SIG-M5 treated with dmso at 0.1 percent for 504 hours (cell line): Measurements from ENCODE around the gene VANGL2.

Experiments
- DNase-seq: peaks from one replicate; lab custom pipeline; 2025; ENCODE audit not compliant: unreplicated experiment; lab: John Stamatoyannopoulos, UW

The VANGL2 gene

DNA sequence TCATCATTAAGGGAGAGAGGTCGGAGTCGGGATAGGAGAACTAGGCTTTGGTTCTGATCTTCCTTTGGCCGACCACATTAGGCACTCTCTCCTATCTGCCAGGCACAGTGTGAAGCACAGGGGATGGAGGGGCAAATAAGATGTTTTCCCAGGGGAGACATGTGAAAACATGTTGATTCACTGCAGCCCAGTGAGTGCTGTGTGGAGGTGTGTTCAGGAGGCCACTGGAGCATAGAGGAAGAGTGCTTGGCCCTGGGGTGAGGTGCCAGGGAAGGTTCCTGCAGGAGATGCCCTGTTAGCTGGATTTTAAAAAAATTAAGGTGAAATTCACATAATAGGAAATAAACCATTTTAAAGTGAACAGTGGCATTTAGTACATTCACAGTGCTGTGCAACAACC lies 3.7 kb downstream of the VANGL2 start:
- no peak for DNase-seq

DNA sequence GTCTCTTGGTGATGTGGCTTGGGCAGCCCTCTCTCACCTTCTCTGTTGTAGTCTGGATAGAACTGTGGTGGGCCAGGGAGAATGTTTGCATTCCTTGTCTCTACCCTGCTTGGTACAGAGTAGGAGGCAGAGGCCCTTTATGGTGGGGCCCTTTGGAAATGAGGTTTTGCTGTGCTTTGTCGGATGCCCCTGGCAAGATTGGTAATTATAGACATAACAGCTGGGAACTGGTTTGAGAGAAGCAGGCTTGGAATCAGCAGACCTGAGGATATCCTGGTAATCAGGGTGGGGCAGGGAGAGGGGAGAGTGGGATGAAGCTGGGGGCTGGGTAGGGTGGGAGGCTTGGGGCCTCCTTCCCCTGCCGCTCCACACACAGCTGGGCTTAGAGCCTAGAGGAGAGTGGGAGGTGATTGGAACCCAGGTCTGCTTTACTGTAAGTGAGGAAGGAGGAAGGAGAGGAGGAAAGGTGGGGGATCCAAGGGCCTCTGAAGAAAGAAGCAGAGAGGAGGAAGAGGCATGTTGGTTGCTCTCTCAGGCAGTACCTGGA lies 5.0 kb downstream of the VANGL2 start:
- DNase-seq = no peak

DNA sequence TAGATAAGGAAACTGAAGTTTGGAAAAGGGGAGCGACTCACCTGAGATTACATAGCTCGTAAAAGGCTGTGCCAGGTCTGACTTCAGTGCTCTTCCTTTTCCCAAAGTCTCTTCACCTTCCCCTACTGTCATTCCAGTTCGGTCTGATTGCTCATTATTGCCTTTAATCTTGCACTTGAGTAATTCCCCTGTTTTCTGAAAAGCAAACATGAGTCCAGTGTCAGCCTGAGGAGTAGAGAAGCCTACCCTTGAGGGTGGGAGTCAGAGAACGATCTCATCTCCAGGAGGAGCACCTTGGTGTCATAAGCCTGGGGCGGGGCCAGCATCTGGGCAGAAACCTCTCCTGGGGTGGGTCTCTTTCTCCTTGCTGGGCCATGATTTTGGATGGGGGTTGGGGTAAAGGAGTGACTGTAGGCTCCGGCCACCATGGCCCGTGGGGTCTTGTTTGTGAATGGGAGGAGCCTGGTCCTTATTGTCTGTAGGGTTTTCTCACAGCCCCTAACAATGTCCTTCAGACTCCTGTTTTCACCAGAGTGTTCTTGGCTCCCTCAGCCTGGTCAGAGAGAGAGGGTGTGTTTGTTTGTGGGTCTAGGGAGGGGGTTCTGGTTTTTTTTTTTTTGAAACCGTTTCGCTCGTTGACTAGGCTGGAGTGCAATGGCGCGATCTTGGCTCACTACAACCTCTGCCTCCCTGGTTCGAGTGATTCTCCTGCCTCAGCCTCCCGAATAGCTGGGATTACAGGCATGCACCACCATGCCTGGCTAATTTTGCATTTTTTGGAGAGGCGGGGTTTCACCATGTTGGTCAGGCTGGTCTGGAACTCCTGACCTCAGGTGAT lies 6.0 kb downstream of the VANGL2 start:
- DNase-seq = no peak

- no peak for DNase-seq
Observed at GRCh38 chr1:160407839-160408801, 7.8 kb downstream of the VANGL2 start.

DNA sequence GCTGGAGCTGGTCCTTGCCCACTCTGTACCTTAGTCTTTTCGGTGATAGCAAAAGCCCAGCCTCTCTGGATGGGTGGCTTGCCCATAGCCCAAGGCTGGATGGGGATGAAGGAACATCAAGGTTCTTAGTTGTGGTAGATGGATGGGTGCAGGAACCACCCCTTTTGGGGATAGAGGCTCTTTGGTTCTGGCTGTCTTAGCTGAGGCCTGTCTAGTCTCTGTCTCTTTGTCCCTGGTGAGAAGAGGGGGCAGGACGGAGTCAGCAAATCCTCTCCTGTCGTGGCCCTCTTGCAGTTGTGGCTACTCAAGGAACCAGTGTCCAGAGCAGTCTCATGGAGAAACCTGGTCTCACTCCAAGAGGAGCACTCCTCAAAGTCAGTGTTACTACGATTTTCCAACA lies 8.5 kb downstream of the VANGL2 start:
- DNase-seq = no peak

DNA sequence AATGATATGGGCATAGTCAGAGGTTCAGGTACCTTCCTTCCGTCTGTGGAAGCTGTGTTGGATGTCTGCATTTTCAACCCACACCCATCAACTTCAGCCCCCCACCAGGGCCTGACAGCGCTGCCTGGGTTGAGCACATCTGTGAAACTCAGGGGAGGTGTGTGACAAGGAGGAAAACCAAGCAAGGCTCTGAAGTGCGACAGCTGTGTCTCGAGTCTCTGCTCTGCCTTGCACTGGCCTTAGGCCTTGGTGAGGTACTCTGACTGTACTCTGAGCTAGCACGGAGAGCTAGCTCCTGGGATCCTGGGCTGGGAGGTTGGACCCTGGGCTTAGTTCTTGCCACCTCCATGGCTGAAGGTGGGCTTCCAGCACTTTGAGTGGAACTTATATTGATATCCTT lies 9.1 kb downstream of the VANGL2 start:
- no peak for DNase-seq

DNA sequence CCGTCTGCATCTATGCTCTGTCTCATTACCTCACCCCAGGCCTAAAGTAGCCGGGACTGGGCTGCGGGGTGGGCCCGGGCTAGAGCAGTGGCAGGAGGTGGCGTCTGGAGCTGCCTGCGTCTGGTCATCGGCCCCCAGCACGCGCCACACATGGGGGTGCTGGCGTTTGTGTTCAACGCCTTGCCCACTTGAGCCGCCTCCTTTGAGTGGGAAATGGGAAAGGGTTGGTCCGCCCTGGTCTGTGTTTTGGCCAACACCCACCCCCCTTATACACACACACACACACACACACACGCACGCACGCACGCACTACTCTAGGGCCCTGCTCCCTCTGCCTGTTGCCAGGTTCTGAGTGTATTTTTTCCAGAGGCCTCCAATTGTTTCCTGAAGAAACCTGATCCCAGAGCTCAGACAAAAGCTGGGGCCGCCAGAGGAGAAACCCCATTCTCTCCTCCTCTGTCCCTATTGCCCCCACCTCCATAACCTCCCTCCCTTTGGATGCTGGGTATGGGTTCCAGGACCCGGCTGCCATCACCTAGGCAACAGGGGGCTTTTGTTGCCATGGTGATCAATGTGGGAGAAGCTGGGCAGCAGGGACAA lies 10.1 kb downstream of the VANGL2 start:
- DNase-seq = no peak

DNA sequence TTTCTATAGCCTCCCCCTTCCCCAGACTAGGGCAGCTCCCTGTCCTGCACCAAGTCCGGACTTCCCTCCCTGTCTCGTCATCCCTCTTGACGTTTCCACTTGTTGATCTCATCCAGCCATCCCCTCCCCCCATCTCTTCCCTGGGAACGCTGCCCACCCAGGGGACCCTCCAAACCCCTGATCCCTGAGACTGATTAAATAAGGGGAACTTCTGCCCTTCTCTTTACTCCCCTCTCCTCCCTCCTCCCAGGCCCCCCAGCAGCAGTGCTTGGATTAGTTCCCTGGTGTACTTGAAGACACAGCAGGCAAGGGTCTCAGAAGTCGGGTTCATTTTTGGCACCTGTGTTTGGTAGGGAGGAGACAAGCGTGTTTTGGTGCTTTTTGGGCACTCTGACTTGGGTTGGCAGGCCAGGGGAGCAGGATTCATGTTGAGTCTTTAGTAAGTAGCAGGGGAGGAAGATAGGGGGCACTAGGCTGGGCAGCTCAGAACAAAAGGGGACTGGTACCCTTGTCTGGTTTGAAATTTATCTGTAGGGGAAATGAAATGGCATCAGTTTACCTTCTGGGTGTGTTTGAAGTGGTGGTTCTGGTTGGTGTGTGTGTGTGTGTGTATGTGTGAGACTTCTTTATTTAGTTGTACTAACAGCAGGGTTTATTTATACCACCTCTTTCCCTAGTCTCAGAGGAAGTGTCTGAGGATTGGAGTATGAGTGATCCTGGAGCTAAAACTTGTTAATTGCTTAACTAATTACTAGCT lies 11.1 kb downstream of the VANGL2 start:
- DNase-seq = no peak

GRCh38 chr1:160412028-160412362 lies 11.6 kb downstream of the VANGL2 start:
- DNase-seq = no peak

- DNase-seq = no peak
Observed at GRCh38 chr1:160413716-160414115, 13.4 kb downstream of the VANGL2 start.

GRCh38 chr1:160414881-160415280 lies 14.5 kb downstream of the VANGL2 start:
- DNase-seq = no peak

DNA sequence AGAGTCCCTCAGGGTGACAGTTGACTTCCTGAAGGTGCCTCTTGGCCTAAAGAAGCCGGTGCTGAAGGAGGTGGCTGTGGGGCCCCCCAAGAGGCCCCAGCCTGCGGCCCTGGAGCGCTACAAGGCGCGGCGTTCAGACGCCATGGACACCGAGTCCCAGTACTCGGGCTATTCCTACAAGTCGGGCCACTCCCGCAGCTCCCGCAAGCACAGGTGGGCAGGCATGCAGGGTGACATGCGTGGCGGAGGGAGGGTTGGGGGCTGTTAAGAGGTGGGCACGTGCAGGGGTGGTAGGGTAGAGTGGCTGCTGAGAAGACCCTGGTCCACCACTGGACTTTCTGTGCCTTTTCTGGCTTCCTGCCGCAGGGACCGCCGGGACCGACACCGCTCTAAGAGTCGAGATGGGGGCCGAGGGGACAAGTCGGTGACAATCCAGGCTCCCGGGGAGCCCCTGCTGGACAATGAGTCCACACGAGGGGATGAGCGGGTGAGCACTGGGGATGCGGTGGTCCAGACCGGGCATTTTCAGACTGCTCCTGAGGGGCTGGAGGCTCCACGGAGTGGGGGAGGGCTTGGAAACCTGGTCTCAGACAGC lies 15.4 kb downstream of the VANGL2 start:
- DNase-seq = no peak

DNA sequence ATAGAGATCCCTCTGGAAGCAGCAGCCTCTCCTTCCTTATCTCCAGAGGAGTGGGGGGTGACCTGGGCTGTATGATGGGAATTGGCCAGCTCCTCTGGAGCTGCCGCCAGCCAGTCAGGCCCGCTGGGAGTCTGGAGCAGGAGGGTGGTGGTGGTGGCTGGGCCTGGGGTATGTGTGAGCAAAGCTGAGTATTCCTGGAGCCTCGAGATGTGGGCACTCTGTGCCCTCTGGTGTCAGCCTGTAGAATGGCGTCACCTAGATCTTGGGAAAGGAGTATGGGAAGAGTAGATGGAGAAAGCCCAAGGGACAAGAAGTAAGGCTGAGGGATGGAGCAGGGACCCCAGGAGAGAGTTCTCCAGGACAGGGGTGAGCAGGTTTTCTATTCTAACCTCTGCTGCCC lies 16.0 kb downstream of the VANGL2 start:
- DNase-seq = peak; percentile 44

DNA sequence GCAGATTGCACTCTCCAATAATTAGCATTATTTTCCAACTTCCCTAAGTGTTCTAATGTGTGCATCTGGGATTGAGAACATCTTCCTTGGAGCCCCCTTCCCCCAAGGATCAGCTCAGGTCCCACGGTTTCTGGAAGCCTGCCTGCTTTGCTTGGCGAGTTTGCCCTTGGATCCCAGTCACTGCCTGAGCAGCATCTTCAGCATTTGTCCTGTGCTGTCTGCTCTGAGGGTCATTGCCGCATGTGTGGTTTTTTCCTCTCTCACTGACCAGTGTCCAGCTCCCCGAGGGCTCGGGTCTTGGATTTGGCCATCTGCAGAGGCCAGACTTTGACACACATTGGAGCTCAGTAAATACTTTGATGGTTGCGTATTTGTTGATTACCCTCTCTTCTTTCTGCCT lies 18.1 kb downstream of the VANGL2 start:
- DNase-seq = no peak

GRCh38 chr1:160419150-160419837 lies 18.9 kb downstream of the VANGL2 start:
- DNase-seq = no peak

GRCh38 chr1:160419838-160420169 lies 19.4 kb downstream of the VANGL2 start:
- DNase-seq = no peak

DNA sequence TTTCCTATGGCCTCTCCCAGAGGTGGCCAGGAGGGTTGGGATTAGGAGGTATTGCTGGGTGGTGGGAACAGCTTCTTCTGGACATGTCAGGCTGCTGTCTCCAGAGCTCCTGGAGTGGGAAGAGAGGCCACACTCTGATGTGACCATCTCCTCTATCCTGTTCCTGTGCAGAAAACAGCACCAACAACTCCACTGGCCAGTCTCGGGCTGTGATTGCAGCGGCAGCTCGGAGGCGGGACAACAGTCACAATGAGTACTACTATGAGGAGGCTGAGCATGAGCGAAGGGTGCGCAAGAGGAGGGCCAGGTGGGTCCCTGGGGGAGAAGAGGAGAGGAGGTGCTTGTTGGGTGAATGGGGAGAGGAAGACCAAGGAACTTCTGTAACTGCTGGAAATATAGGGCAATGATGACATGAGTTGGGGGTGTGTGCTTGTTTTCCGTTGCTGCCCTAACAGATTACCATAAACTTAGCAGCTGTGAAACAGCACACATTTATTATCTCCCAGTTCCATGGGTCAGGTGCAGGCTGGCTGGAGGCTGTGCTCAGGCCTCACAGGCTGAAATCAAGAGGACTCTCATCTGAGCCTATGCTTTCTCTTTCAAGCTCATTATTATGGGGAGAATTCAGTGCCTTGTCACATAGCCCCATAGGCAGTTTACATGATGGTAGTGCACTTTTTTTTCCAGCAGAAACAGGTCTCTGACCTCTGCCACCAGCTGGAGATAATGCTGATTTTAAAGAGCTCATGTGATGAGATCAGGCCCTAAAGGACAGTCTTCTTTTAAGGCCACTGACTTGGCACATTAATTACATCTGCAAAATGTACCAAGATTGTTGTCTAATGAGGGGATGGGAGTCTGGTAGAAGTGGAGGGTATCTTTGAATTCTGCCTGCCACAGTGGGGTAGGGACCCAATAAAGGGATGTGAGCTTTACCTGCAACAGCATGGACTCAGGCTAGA lies 20.8 kb downstream of the VANGL2 start:
- no peak for DNase-seq

DNA sequence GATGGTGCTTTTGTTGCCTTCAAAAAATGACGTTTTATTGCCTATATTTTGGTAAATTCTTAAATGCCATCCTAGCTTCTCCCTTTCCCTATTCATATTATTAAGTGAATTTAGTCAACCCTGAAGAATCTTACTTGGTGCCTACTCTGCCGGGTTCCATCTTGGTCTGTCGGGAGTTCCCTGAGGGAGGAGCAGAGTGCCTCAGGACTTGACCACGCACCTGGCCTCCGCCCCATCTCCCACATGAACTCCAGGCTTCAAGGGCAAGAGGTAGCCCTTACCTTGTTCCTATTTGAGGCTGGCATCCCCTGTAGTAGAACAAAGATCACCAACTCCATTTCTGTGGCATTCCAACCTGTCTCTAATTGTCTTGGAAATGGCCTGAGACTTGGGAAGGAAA lies 21.5 kb downstream of the VANGL2 start:
- DNase-seq = no peak

DNA sequence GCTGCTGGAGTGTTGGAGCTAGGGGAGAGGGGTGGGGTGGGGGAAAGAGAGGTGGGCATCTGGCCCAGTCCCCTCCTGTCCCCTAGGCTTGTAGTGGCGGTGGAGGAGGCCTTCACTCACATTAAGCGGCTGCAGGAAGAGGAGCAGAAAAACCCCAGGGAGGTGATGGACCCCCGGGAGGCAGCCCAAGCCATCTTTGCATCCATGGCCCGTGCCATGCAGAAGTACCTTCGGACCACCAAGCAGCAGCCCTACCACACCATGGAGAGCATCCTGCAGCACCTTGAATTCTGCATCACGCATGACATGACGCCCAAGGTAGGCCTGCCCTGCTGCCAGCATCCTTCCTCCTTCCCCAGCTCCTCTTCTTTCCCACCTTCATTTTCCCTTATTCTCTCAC lies 23.6 kb downstream of the VANGL2 start:
- no peak for DNase-seq
